Loucy (cell line): ENCODE measurements around the gene PSG7.
"Not testable (repeated sequence)": the region's sequence is repeated elsewhere in the genome, so short reads cannot be mapped to it uniquely, and the experiment has no call there.

Experiments
- H2AFZ ChIP-seq: fragments of 200-600 bp; sonication (generic); 2 replicates; pipeline ENCODE4 v1.6.0; 2016; ENCODE audit warnings: antibody characterized with exemption, mild to moderate bottlenecking, low read length, moderate library complexity
- H3F3A ChIP-seq: fragments of 200-600 bp; 2 replicates; pipeline ENCODE4 v1.6.0; 2016; ENCODE audit warnings: antibody characterized with exemption, low read depth, mild to moderate bottlenecking
- H3K27me3 ChIP-seq: fragments of 200-600 bp; sonication (generic); 2 replicates; pipeline ENCODE4 v1.6.1; 2014; ENCODE audit warnings: low read length, mild to moderate bottlenecking; ENCODE audit not compliant: insufficient read depth, poor library complexity, severe bottlenecking
- H3K36me3 ChIP-seq: fragments of 200-600 bp; sonication (generic); 2 replicates; pipeline ENCODE4 v1.6.1; 2016; ENCODE audit warnings: low read length; ENCODE audit not compliant: insufficient read depth
- H3K4me1 ChIP-seq: fragments of 200-600 bp; sonication (generic); 2 replicates; pipeline ENCODE4 v1.5.1; 2014; ENCODE audit warnings: low read length, mild to moderate bottlenecking; ENCODE audit not compliant: insufficient read depth, poor library complexity, severe bottlenecking
- H3K4me2 ChIP-seq: fragments of 200-600 bp; sonication (generic); 2 replicates; pipeline ENCODE4 v1.6.0; 2014; ENCODE audit warnings: antibody characterized with exemption, low read length, low read depth, mild to moderate bottlenecking; ENCODE audit not compliant: poor library complexity, severe bottlenecking
- H3K4me3 ChIP-seq: fragments of 200-600 bp; sonication (generic); 2 replicates; pipeline ENCODE4 v1.5.1; 2014; ENCODE audit warnings: low read length, mild to moderate bottlenecking, mixed read lengths; ENCODE audit not compliant: poor library complexity, severe bottlenecking
- H3K79me2 ChIP-seq: fragments of 200-600 bp; sonication (generic); 2 replicates; pipeline ENCODE4 v1.6.1; 2014; ENCODE audit warnings: low read length; ENCODE audit not compliant: insufficient read depth
- H3K9ac ChIP-seq: fragments of 200-600 bp; sonication (generic); 2 replicates; pipeline ENCODE4 v1.6.0; 2014; ENCODE audit warnings: mild to moderate bottlenecking, low read depth, low read length, moderate library complexity; ENCODE audit not compliant: poor library complexity, severe bottlenecking
- H3K9me2 ChIP-seq: fragments of 200-600 bp; sonication (generic); replicated peaks from 2 replicates; pipeline ENCODE4 v1.6.1; 2016; ENCODE audit warnings: low read depth, low read length, mixed read lengths
- H3K9me3 ChIP-seq: fragments of 200-600 bp; sonication (generic); 2 replicates; pipeline ENCODE4 v1.6.1; 2014; ENCODE audit warnings: mild to moderate bottlenecking, antibody characterized with exemption, low read length, low read depth; ENCODE audit not compliant: insufficient read depth
- H4K20me1 ChIP-seq: fragments of 200-600 bp; sonication (generic); 2 replicates; pipeline ENCODE4 v1.6.0; 2014; ENCODE audit warnings: antibody characterized with exemption, low read length, mild to moderate bottlenecking; ENCODE audit not compliant: insufficient read depth, poor library complexity, severe bottlenecking
- EZH2phosphoT487 ChIP-seq: fragments of 200-600 bp; IDR thresholded peaks from 2 replicates; pipeline ENCODE4 v1.6.1; 2018; ENCODE audit warnings: antibody characterized with exemption, mild to moderate bottlenecking, moderate library complexity, borderline replicate concordance
- TF ChIP-seq, protein P1 (sequence below): fragments of 200-600 bp; sonication (generic); conservative IDR thresholded peaks from 2 replicates; pipeline ENCODE4 v1.5.1; 2014; ENCODE audit warnings: mild to moderate bottlenecking, antibody characterized with exemption, low read length

PSG7 gene

DNA sequence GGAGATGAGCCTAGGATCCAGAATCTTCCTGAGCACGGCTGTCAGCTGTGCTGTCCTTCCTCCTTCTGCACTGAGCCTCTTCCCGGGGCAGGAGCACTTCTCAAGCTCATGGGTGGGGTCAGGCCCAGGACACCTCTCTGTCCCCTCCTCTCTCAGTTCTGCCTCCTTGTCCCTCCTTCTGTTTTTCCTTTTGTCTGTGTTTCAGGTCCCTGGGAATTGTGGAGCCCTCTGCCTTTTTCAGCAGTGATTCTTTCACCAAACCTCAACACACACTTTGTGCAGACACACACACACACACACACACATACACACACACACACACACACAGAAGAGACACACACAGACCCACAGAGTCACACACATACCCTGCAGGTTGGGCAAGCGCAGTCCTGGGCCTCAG, at the start of gene PSG7:
PSG7 (minus strand) TSS at position 101 of the 400 bp plus-strand sequence. CDS start 131 bp downstream, outside the sequence.
- H3K9me3 ChIP-seq, H2AFZ ChIP-seq, H3K36me3 ChIP-seq, H3K9me2 ChIP-seq, H3K27me3 ChIP-seq, H3K4me2 ChIP-seq, H3K9ac ChIP-seq, H4K20me1 ChIP-seq, H3K4me3 ChIP-seq, H3K79me2 ChIP-seq, H3F3A ChIP-seq, H3K4me1 ChIP-seq: not testable (repeated sequence)

DNA sequence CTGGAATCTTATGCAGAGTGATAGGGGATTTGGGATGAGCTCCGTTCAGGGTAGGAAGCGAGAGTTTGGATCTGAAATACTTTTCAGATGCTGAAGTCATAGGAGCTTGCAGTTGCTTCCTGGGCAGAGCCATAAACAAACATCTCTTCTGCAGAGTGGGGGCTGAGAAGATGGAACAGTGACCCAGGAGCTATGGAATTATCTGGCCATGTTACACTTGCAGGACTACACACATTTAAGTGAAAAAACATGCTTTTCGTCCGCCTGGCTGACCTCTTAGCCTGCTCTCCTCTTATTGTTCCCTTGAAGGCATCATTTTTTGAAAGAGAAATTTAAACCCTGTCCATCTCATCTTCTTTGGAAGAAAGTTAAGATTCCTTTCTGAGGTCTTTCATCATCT, 48.6 kb upstream of the PSG7 start:
- Histone ChIP-seq H3F3A (no peaks in the 10 kb centered on the region), H3K9me3 (no peaks in the 10 kb centered on the region)
- TF ChIP-seq, protein P1, sequence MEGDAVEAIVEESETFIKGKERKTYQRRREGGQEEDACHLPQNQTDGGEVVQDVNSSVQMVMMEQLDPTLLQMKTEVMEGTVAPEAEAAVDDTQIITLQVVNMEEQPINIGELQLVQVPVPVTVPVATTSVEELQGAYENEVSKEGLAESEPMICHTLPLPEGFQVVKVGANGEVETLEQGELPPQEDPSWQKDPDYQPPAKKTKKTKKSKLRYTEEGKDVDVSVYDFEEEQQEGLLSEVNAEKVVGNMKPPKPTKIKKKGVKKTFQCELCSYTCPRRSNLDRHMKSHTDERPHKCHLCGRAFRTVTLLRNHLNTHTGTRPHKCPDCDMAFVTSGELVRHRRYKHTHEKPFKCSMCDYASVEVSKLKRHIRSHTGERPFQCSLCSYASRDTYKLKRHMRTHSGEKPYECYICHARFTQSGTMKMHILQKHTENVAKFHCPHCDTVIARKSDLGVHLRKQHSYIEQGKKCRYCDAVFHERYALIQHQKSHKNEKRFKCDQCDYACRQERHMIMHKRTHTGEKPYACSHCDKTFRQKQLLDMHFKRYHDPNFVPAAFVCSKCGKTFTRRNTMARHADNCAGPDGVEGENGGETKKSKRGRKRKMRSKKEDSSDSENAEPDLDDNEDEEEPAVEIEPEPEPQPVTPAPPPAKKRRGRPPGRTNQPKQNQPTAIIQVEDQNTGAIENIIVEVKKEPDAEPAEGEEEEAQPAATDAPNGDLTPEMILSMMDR = no peak
- TF ChIP-seq EZH2phosphoT487 = no peak

DNA sequence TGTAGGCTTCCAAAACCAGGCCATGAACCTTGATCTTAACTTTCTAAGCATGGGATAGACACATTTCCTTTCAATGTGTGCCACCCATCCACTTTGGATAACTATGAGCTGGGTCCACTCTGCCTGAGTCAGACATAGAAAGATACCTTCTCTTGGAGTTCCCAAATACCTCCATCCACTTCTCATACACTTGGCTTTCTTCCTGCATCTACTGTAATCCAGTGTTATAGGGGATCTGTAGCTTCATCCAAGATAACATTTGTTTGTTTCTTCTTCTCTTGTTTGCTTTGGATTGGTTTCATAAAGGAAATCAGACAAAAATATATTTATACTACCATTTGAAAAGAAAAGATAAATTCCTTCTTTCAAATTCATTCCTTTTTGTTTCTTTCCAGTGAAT, 45.1 kb upstream of the PSG7 start:
- H3K9ac ChIP-seq, H3K27me3 ChIP-seq, H3K4me3 ChIP-seq, H3K9me3 ChIP-seq, H3K4me2 ChIP-seq, H3K4me1 ChIP-seq, H4K20me1 ChIP-seq, H3K79me2 ChIP-seq, H3K36me3 ChIP-seq, H3F3A ChIP-seq, H2AFZ ChIP-seq, H3K9me2 ChIP-seq: not testable (repeated sequence)

More for the DNA sequence above, 48.6 kb upstream of the PSG7 start:
- Histone ChIP-seq H4K20me1 (no peaks in the 10 kb centered on the region), H3K4me2 (no peak overlapping the region), H3K27me3 (no peaks in the 10 kb centered on the region), H3K36me3 (no peaks in the 10 kb centered on the region), H2AFZ (no peak overlapping the region), H3K9me2 (no peaks in the 10 kb centered on the region), H3K79me2 (no peaks in the 10 kb centered on the region), H3K9ac (no peak overlapping the region), H3K4me3 (no peak overlapping the region), H3K4me1 (no peaks in the 10 kb centered on the region)

- H4K20me1 ChIP-seq, H3K4me3 ChIP-seq, H3K9me3 ChIP-seq, H3K9ac ChIP-seq, H3K27me3 ChIP-seq, H3F3A ChIP-seq, H3K36me3 ChIP-seq, H3K4me2 ChIP-seq, H3K79me2 ChIP-seq, H3K9me2 ChIP-seq, H3K4me1 ChIP-seq, H2AFZ ChIP-seq: not testable (repeated sequence)
Measured at GRCh38 chr19:42971451-42971850, 34.4 kb upstream of the PSG7 start.

DNA sequence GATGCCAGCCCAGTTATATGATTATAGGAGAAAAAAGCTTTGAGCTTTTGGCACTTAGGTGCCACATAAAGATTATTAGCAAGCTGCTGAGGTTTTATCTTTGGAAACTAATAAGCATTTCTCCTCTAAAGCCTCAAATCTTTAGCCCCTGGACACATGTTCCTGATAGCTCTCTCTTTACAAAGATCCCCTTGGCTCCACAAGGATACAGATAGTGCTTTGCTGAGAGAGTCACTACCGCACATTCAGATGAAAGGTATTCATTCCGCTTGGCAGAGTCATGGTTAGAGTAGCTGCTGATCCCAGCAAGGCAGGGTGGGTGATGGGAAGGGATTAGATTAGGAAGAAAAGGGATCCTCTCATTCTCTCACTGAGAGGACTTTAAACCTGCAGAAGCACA, 28.2 kb upstream of the PSG7 start:
- Histone ChIP-seq H3F3A (no peaks in the 10 kb centered on the region), H3K9me2 (no peaks in the 10 kb centered on the region), H3K4me2 (no peak overlapping the region), H3K9ac (no peak overlapping the region), H3K4me3 (no peak overlapping the region), H3K9me3 (no peaks in the 10 kb centered on the region), H2AFZ (no peak overlapping the region), H3K79me2 (no peaks in the 10 kb centered on the region), H4K20me1 (no peaks in the 10 kb centered on the region), H3K27me3 (no peaks in the 10 kb centered on the region), H3K4me1 (no peaks in the 10 kb centered on the region), H3K36me3 (no peaks in the 10 kb centered on the region)
- TF ChIP-seq, protein P1 = no peak
- TF ChIP-seq EZH2phosphoT487 = no peak
